Tibial nerve (tissue), 4 donors: ENCODE measurements around the gene RASA3.

ENCODE experiments used
- CTCF ChIP-seq, 5 experiments: fragments of 200-600 bp in 3 of 5; fragments of 450-650 bp in 2 of 5; sonication (generic) in 3 of 5; IDR thresholded peaks; one replicate each; pipeline ENCODE4 v1.5.1; 2016 to 2019; ENCODE audit warnings: antibody characterized with exemption in 5 of 5, mild to moderate bottlenecking in 3 of 5, moderate library complexity in 2 of 5
- EP300 ChIP-seq, 2 donors: sonication (generic); formaldehyde crosslinking; IDR thresholded peaks; one replicate each; pipeline ENCODE4 v1.6.1; 2017; ENCODE audit warnings: antibody characterized with exemption in 2 of 2, mild to moderate bottlenecking in 1 of 2

- TF ChIP-seq EP300 (IDR thresholded peaks at IDR 0.05) (no peak), CTCF (IDR thresholded peaks at IDR 0.05) (no peak)
These were observed 10.3 kb downstream of the RASA3 start for GRCh38 chr13:114122127-114122511.
